WTC11 (cell line): Measurements from ENCODE around the gene MEIOSIN. TPM values are rescaled to one million over a fixed set of nuclear protein-coding genes. Genes with fewer than 3 reads are reported as not detected.

ENCODE experiments used
- ATAC-seq: fragments of 200-7000 bp; cut with Tn5 transposase; 2 replicates; pipeline ENCODE4 v1.10.0; 2021; ENCODE audit warnings: mild to moderate bottlenecking, moderate library complexity
- CTCF ChIA-PET: fragments of 300-600 bp; sonication (Branson Sonifier 250); formaldehyde crosslinking; loops from one replicate; lab custom pipeline; 2021; ENCODE audit warnings: antibody characterized with exemption; lab: Charles Lee
- POLR2A ChIA-PET: fragments of 350-600 bp; sonication (Branson Sonifier 250); formaldehyde crosslinking; loops from one replicate; lab custom pipeline; 2021; ENCODE audit warnings: antibody characterized with exemption; lab: Charles Lee
- DNase-seq: peaks from one replicate; pipeline ENCODE4 v3.0.0; 2021; ENCODE audit warnings: low spot score
- H3K27ac Mint-ChIP-seq: 2 replicates; pipeline ENCODE4 v1.8.0; 2021; ENCODE audit warnings: mixed read lengths
- H3K27me3 Mint-ChIP-seq: 2 replicates; pipeline ENCODE4 v1.8.0; 2021; ENCODE audit warnings: low read depth, mild to moderate bottlenecking, moderate library complexity, mixed read lengths
- H3K36me3 Mint-ChIP-seq: 2 replicates; pipeline ENCODE4 v1.8.0; 2021; ENCODE audit warnings: mixed read lengths
- H3K4me1 Mint-ChIP-seq: 2 replicates; pipeline ENCODE4 v1.8.0; 2022; ENCODE audit warnings: mixed read lengths
- H3K4me3 Mint-ChIP-seq: 2 replicates; pipeline ENCODE4 v1.8.0; 2021; ENCODE audit warnings: mild to moderate bottlenecking, moderate library complexity, mixed read lengths
- H3K9me3 Mint-ChIP-seq: 2 replicates; pipeline ENCODE4 v1.8.0; 2021; ENCODE audit warnings: mixed read lengths
- CREB1 ChIP-seq: sonication (generic); formaldehyde crosslinking; IDR thresholded peaks from 2 replicates; pipeline ENCODE4 v1.8.0; 2023; ENCODE audit warnings: mild to moderate bottlenecking, missing genetic modification reagents
- CREM ChIP-seq: sonication (generic); formaldehyde crosslinking; IDR thresholded peaks from 2 replicates; pipeline ENCODE4 v1.8.1; 2022; ENCODE audit warnings: mild to moderate bottlenecking, missing genetic modification reagents, moderate library complexity
- EMX1 ChIP-seq: fragments of 250-450 bp; sonication (Bioruptor Pico); IDR thresholded peaks from 2 replicates; pipeline ENCODE4 v1.8.0; 2021; ENCODE audit warnings: mild to moderate bottlenecking
- ESRRA ChIP-seq: sonication (generic); formaldehyde crosslinking; IDR thresholded peaks from 2 replicates; pipeline ENCODE4 v1.8.1; 2022; ENCODE audit warnings: mild to moderate bottlenecking, missing genetic modification reagents, borderline replicate concordance
- GRHL2 ChIP-seq: fragments of 250-450 bp; sonication (Bioruptor Pico); IDR thresholded peaks from 2 replicates; pipeline ENCODE4 v1.8.0; 2022; ENCODE audit warnings: mild to moderate bottlenecking, moderate library complexity; ENCODE audit not compliant: insufficient replicate concordance, severe bottlenecking
- GTF2I ChIP-seq: fragments of 250-450 bp; sonication (Bioruptor Pico); conservative IDR thresholded peaks from 2 replicates; pipeline ENCODE4 v1.4.0; 2021; ENCODE audit warnings: mild to moderate bottlenecking
- HMGA2 ChIP-seq: fragments of 250-450 bp; sonication (Bioruptor Pico); IDR thresholded peaks from 2 replicates; pipeline ENCODE4 v1.4.0; 2021; ENCODE audit warnings: mild to moderate bottlenecking, moderate library complexity
- SMAD3 ChIP-seq: sonication (generic); formaldehyde crosslinking; IDR thresholded peaks from 2 replicates; pipeline ENCODE4 v1.8.0; 2022; ENCODE audit warnings: missing genetic modification reagents, mild to moderate bottlenecking, borderline replicate concordance
- TCF7 ChIP-seq: sonication (generic); formaldehyde crosslinking; IDR thresholded peaks from 2 replicates; pipeline ENCODE4 v1.8.0; 2022; ENCODE audit warnings: mild to moderate bottlenecking, low read depth, missing genetic modification reagents, moderate library complexity
- TEAD4 ChIP-seq: sonication (generic); formaldehyde crosslinking; IDR thresholded peaks from 2 replicates; pipeline ENCODE4 v1.8.0; 2022; ENCODE audit warnings: mild to moderate bottlenecking, missing genetic modification reagents
- ZNF219 ChIP-seq: sonication (generic); formaldehyde crosslinking; IDR thresholded peaks from 2 replicates; pipeline ENCODE4 v1.8.0; 2023; ENCODE audit warnings: missing genetic modification reagents, mild to moderate bottlenecking, borderline replicate concordance
- ZNF263 ChIP-seq: sonication (generic); formaldehyde crosslinking; IDR thresholded peaks from 2 replicates; pipeline ENCODE4 v1.8.1; 2022; ENCODE audit warnings: low read depth, mild to moderate bottlenecking, moderate library complexity, missing genetic modification reagents
- ZNF317 ChIP-seq: sonication (generic); formaldehyde crosslinking; IDR thresholded peaks from 2 replicates; pipeline ENCODE4 v1.8.1; 2023; ENCODE audit warnings: low read depth, mild to moderate bottlenecking, moderate library complexity, missing genetic modification reagents, borderline replicate concordance
- ZNF396 ChIP-seq: fragments of 250-450 bp; sonication (Bioruptor Pico); IDR thresholded peaks from 2 replicates; pipeline ENCODE4 v1.8.0; 2021; ENCODE audit warnings: mild to moderate bottlenecking, moderate library complexity, borderline replicate concordance
- ZNF416 ChIP-seq: fragments of 250-450 bp; sonication (Bioruptor Pico); IDR thresholded peaks from 2 replicates; pipeline ENCODE4 v1.9.0; 2021; ENCODE audit warnings: mild to moderate bottlenecking, inconsistent platforms
- total RNA-seq: library from RNA; stranded (reverse); gene quantifications from 3 replicates; pipeline ENCODE4 v1.2.3, GENCODE V29; 2021
- TF ChIP-seq, protein P1 (sequence below): fragments of 250-450 bp; sonication (Bioruptor Pico); IDR thresholded peaks from 2 replicates; pipeline ENCODE4 v1.8.0; 2021; ENCODE audit warnings: mild to moderate bottlenecking
- TF ChIP-seq, protein P2 (sequence below): fragments of 250-450 bp; sonication (Bioruptor Pico); IDR thresholded peaks from 2 replicates; pipeline ENCODE4 v2.1.2; 2022; ENCODE audit warnings: mild to moderate bottlenecking, moderate library complexity
- TF ChIP-seq, protein P3 (sequence below): sonication (generic); formaldehyde crosslinking; IDR thresholded peaks from 2 replicates; pipeline ENCODE4 v1.8.0; 2022; ENCODE audit warnings: mild to moderate bottlenecking, missing genetic modification reagents
- TF ChIP-seq, protein P4 (sequence below): sonication (generic); formaldehyde crosslinking; conservative IDR thresholded peaks from 2 replicates; pipeline ENCODE4 v1.8.1; 2023; ENCODE audit warnings: mild to moderate bottlenecking, low read depth, missing genetic modification reagents, moderate library complexity
- TF ChIP-seq, protein P5 (sequence below): fragments of 200-600 bp; IDR thresholded peaks from 2 replicates; pipeline ENCODE4 v1.8.0; 2022; ENCODE audit warnings: antibody characterized with exemption

MEIOSIN gene
- total RNA-seq, 1 experiment from 2014 or later, result not detected

DNA sequence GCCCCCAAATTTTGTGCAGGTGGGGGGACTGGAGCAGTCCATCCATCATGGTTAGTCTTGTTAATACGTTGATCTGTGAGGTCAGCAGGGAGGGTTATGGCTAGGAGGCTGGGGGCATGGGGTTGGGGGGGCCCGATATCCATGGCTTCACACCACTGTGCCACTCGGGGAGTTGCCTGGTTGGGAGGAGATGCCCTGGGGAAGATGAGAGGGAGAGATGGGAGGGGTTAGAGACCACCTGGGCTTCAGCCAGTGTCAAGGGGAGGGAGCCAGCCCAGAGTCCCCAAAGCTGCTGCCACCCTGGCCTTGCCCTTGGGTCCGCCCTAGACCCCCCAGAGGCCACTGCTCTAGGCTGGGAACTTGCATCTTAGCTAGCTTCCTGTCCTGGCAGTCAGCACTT is 50.9 kb downstream of the MEIOSIN start:
- Mint-ChIP-seq H3K36me3 (peaks cover 26% of the 10 kb centered on the region), H3K27me3 (peaks cover 28% of the 10 kb centered on the region), H3K4me3 (no peak overlapping the region), H3K4me1 (peaks cover 25% of the 10 kb centered on the region), H3K27ac (no peak overlapping the region), H3K9me3 (no peaks in the 10 kb centered on the region)
- TF ChIP-seq, protein P1, sequence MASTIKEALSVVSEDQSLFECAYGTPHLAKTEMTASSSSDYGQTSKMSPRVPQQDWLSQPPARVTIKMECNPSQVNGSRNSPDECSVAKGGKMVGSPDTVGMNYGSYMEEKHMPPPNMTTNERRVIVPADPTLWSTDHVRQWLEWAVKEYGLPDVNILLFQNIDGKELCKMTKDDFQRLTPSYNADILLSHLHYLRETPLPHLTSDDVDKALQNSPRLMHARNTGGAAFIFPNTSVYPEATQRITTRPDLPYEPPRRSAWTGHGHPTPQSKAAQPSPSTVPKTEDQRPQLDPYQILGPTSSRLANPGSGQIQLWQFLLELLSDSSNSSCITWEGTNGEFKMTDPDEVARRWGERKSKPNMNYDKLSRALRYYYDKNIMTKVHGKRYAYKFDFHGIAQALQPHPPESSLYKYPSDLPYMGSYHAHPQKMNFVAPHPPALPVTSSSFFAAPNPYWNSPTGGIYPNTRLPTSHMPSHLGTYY (CRISPR knock-in tag), result no peak
- no peak for TF ChIP-seq EMX1 (CRISPR knock-in tag)
- no peak for TF ChIP-seq TEAD4
- TF ChIP-seq GTF2I, result no peak
- no peak for TF ChIP-seq ZNF396 (CRISPR knock-in tag)
- TF ChIP-seq CREB1 (CRISPR knock-in tag), result no peak
- TF ChIP-seq, protein P2, sequence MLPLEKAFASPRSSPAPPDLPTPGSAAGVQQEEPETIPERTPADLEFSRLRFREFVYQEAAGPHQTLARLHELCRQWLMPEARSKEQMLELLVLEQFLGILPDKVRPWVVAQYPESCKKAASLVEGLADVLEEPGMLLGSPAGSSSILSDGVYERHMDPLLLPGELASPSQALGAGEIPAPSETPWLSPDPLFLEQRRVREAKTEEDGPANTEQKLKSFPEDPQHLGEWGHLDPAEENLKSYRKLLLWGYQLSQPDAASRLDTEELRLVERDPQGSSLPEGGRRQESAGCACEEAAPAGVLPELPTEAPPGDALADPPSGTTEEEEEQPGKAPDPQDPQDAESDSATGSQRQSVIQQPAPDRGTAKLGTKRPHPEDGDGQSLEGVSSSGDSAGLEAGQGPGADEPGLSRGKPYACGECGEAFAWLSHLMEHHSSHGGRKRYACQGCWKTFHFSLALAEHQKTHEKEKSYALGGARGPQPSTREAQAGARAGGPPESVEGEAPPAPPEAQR (CRISPR knock-in tag), result no peak
- TF ChIP-seq HMGA2, result no peak
- no peak for TF ChIP-seq SMAD3 (CRISPR knock-in tag)
- TF ChIP-seq, protein P3, sequence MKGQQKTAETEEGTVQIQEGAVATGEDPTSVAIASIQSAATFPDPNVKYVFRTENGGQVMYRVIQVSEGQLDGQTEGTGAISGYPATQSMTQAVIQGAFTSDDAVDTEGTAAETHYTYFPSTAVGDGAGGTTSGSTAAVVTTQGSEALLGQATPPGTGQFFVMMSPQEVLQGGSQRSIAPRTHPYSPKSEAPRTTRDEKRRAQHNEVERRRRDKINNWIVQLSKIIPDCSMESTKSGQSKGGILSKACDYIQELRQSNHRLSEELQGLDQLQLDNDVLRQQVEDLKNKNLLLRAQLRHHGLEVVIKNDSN (CRISPR knock-in tag), result no peak
- CTCF ChIA-PET, result interaction anchor here (0.6 to 1.3 kb wide), 3 partner anchors 9 to 67 kb away, joined by 3 to 5 read pairs (median 5); partner anchors contain the start of gene SIX5
- no peak for DNase-seq
- no peak for ATAC-seq
- POLR2A ChIA-PET, result no interaction called here

DNA sequence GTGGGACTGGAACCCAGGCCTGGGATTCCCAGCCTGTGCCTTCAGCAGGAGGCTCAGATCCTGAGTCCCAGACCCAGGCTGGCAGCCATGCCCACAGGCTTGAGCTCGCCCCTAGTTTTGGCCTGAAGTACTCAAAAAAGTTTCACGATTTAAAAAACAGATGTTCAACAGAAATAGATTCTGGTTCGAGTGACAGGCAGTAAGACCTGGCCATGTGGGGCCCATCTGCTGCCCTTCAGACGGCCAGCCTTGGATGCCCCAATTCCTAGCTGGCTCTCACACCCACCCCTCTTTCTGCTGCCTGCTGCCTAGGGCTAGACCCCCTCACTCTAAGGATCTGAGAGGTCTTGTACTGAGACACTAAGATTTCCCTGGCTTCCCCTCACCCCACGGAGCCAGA is 51.9 kb downstream of the MEIOSIN start:
- no peak overlapping the region for H3K4me3 Mint-ChIP-seq
- peaks cover 19% of the 10 kb centered on the region for H3K4me1 Mint-ChIP-seq
- ChIA-PET POLR2A (no interaction called here), CTCF (no interaction called here)
- H3K27ac Mint-ChIP-seq, result no peak overlapping the region
- peaks cover 32% of the 10 kb centered on the region for H3K36me3 Mint-ChIP-seq
- ATAC-seq, result no peak
- peaks cover 21% of the 10 kb centered on the region for H3K27me3 Mint-ChIP-seq
- no peak for DNase-seq
- no peaks in the 10 kb centered on the region for H3K9me3 Mint-ChIP-seq
- TF ChIP-seq EMX1 (CRISPR knock-in tag) (no peak), ZNF219 (no peak), ZNF416 (CRISPR knock-in tag) (no peak)
- TF ChIP-seq, protein P4, sequence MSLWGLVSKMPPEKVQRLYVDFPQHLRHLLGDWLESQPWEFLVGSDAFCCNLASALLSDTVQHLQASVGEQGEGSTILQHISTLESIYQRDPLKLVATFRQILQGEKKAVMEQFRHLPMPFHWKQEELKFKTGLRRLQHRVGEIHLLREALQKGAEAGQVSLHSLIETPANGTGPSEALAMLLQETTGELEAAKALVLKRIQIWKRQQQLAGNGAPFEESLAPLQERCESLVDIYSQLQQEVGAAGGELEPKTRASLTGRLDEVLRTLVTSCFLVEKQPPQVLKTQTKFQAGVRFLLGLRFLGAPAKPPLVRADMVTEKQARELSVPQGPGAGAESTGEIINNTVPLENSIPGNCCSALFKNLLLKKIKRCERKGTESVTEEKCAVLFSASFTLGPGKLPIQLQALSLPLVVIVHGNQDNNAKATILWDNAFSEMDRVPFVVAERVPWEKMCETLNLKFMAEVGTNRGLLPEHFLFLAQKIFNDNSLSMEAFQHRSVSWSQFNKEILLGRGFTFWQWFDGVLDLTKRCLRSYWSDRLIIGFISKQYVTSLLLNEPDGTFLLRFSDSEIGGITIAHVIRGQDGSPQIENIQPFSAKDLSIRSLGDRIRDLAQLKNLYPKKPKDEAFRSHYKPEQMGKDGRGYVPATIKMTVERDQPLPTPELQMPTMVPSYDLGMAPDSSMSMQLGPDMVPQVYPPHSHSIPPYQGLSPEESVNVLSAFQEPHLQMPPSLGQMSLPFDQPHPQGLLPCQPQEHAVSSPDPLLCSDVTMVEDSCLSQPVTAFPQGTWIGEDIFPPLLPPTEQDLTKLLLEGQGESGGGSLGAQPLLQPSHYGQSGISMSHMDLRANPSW (CRISPR knock-in tag), result no peak
- TF ChIP-seq, all 79 proteins: peak for 0

DNA sequence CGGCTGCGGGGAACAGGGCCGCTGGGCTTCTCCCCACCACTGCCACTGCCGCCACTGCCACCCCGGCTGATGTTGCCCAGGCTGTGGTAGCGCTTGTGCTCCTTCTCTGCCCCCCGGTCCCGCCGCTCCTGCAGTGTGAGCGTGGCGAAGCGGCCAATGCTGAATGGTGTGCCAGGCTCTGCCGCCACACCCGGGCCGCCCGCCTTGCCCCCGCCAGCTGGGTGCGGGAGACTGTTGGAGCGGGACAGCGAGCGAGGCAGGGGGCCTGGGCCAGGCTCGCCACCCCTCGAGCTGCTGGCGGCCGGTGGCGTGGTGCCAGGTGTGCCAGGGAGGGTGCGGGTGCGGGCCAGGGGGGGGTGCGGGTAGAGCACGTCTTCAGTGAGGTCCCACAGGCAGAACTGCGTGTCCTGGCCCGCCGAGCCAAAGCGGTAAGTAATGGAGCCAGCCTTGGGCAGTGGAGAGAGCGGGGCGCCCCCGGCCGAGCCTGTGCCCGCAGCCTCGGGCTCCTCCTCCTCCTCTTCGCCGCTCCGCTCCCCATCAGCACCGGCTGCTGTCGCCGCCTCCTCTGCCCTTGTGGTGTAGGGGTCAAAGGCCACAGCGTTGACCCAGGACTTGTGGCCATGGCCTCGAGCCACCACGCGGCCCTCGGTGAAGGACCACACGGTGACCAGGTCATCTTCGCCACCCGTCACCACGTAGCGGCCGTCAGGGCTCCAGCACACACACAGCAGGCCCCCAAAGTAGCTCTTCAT is 52.7 kb downstream of the MEIOSIN start:
- Mint-ChIP-seq H3K27me3 (peaks cover 14% of the 10 kb centered on the region), H3K36me3 (peaks cover 32% of the 10 kb centered on the region), H3K27ac (no peak overlapping the region), H3K4me1 (peaks cover 15% of the 10 kb centered on the region), H3K4me3 (no peak overlapping the region), H3K9me3 (no peaks in the 10 kb centered on the region)
- no peak for ATAC-seq
- ChIA-PET CTCF (no interaction called here), POLR2A (no interaction called here)
- no peak for DNase-seq
- TF ChIP-seq ESRRA (CRISPR knock-in tag) (no peak), CREM (CRISPR knock-in tag) (no peak), SMAD3 (CRISPR knock-in tag) (no peak), ZNF263 (CRISPR knock-in tag) (no peak), ZNF219 (no peak), GTF2I (no peak), GRHL2 (no peak), ZNF317 (CRISPR knock-in tag) (no peak), TCF7 (CRISPR knock-in tag) (no peak), ZNF416 (CRISPR knock-in tag) (no peak)
- TF ChIP-seq, protein P4 (CRISPR knock-in tag), result no peak
- TF ChIP-seq, protein P5, sequence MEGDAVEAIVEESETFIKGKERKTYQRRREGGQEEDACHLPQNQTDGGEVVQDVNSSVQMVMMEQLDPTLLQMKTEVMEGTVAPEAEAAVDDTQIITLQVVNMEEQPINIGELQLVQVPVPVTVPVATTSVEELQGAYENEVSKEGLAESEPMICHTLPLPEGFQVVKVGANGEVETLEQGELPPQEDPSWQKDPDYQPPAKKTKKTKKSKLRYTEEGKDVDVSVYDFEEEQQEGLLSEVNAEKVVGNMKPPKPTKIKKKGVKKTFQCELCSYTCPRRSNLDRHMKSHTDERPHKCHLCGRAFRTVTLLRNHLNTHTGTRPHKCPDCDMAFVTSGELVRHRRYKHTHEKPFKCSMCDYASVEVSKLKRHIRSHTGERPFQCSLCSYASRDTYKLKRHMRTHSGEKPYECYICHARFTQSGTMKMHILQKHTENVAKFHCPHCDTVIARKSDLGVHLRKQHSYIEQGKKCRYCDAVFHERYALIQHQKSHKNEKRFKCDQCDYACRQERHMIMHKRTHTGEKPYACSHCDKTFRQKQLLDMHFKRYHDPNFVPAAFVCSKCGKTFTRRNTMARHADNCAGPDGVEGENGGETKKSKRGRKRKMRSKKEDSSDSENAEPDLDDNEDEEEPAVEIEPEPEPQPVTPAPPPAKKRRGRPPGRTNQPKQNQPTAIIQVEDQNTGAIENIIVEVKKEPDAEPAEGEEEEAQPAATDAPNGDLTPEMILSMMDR, result no peak
